Activated CD4-positive, alpha-beta T cell treated with anti-CD3 and anti-CD28 coated beads for 36 hours (primary cell): ENCODE data around the gene MACO1. TPM values are rescaled to one million over a fixed set of nuclear protein-coding genes. Genes with fewer than 3 reads are reported as not detected.
"Not testable (repeated sequence)": the region's sequence is repeated elsewhere in the genome, so short reads cannot be mapped to it uniquely, and the experiment has no call there.

Experiments used
- ATAC-seq: fragments of 200-7000 bp; cut with Tn5 transposase; one replicate; pipeline ENCODE4 v1.10.0; 2021; ENCODE audit warnings: mild to moderate bottlenecking, moderate library complexity
- CTCF ChIA-PET: fragments of 350-600 bp; sonication (Branson Sonifier 250); formaldehyde crosslinking; loops from one replicate; lab custom pipeline; 2021; ENCODE audit warnings: antibody characterized with exemption; lab: Charles Lee
- POLR2A ChIA-PET: fragments of 350-600 bp; sonication (Branson Sonifier 250); formaldehyde crosslinking; loops from one replicate; lab custom pipeline; 2021; ENCODE audit warnings: antibody characterized with exemption, inconsistent platforms; lab: Charles Lee
- DNase-seq: peaks from one replicate; pipeline ENCODE4 v3.0.0-alpha.2; 2020
- H3K27ac Mint-ChIP-seq: one replicate; pipeline ENCODE4 v1.8.0; 2021; ENCODE audit warnings: mixed read lengths
- H3K27me3 Mint-ChIP-seq: one replicate; pipeline ENCODE4 v1.8.0; 2021; ENCODE audit warnings: mixed read lengths
- H3K36me3 Mint-ChIP-seq: one replicate; pipeline ENCODE4 v1.8.0; 2021; ENCODE audit warnings: low read depth, mixed read lengths
- H3K4me1 Mint-ChIP-seq: one replicate; pipeline ENCODE4 v1.8.0; 2021; ENCODE audit warnings: mixed read lengths
- H3K4me3 Mint-ChIP-seq: one replicate; pipeline ENCODE4 v1.8.0; 2021; ENCODE audit warnings: mild to moderate bottlenecking, moderate library complexity, mixed read lengths
- H3K9me3 Mint-ChIP-seq: one replicate; pipeline ENCODE4 v1.8.0; 2021; ENCODE audit warnings: low read depth, mixed read lengths
- intact Hi-C, 2 experiments: fragments of 100-400 bp; cut with DNase I in 1 of 2; cut with micrococcal nuclease in 1 of 2; formaldehyde crosslinking; loops; one replicate each; pipeline versions ENCODE4 v1.14.2 to v1.15.1; 2022 to 2024; cut with DNase I, micrococcal nuclease
- total RNA-seq, 2 experiments: library from RNA; stranded (reverse); gene quantifications; one replicate each; pipeline ENCODE4 v1.2.3, GENCODE V29; 2021

Gene MACO1
- total RNA-seq, 2 experiments from 2014 or later = 15.7 to 18.5 TPM

- ATAC-seq, H3K27ac Mint-ChIP-seq, POLR2A ChIA-PET, intact Hi-C loops, H3K9me3 Mint-ChIP-seq, H3K27me3 Mint-ChIP-seq, H3K4me1 Mint-ChIP-seq, DNase-seq, H3K4me3 Mint-ChIP-seq: not testable (repeated sequence)
- H3K36me3 Mint-ChIP-seq = peaks cover 37% of the 10 kb centered on the region
- CTCF ChIA-PET = interaction anchor here (0.5 to 1.4 kb wide), 2 partner anchors 8 to 11 kb away, joined by 3 to 5 read pairs; no protein-coding TSS in a partner anchor
Measured at GRCh38 chr1:25460816-25461215, 30.1 kb downstream of the MACO1 start.

- no peak overlapping the region for H3K27ac Mint-ChIP-seq
- peaks cover 3% of the 10 kb centered on the region for H3K4me1 Mint-ChIP-seq
- ChIA-PET CTCF (interaction anchor here (0.6 to 1.4 kb wide), 3 partner anchors 10 to 220 kb away, joined by 3 to 5 read pairs (median 3); no protein-coding TSS in a partner anchor), POLR2A (no interaction called here)
- no peak for DNase-seq
- no peak for ATAC-seq
- intact Hi-C loops = no loop called here
- no peaks in the 10 kb centered on the region for H3K27me3 Mint-ChIP-seq
- peaks cover 38% of the 10 kb centered on the region for H3K36me3 Mint-ChIP-seq
- no peak overlapping the region for H3K4me3 Mint-ChIP-seq
- peaks cover 2% of the 10 kb centered on the region for H3K9me3 Mint-ChIP-seq
Measured at GRCh38 chr1:25461849-25462248, 31.2 kb downstream of the MACO1 start.

GRCh38 chr1:25462732-25463131 lies 32.0 kb downstream of the MACO1 start:
- Mint-ChIP-seq H3K9me3 (peaks cover 2% of the 10 kb centered on the region), H3K36me3 (peaks cover 37% of the 10 kb centered on the region), H3K27ac (no peak overlapping the region), H3K4me1 (peaks cover 12% of the 10 kb centered on the region), H3K27me3 (no peaks in the 10 kb centered on the region), H3K4me3 (no peak overlapping the region)
- no peak for ATAC-seq
- no peak for DNase-seq
- CTCF ChIA-PET = interaction anchor here (0.6 to 1.4 kb wide), 4 partner anchors 9 to 317 kb away, joined by 3 to 5 read pairs (median 4); no protein-coding TSS in a partner anchor
- POLR2A ChIA-PET = no interaction called here
- intact Hi-C loops = no loop called here

GRCh38 chr1:25467193-25467592 lies 36.5 kb downstream of the MACO1 start:
- DNase-seq = peak; percentile 19
- peaks cover 15% of the 10 kb centered on the region for H3K36me3 Mint-ChIP-seq
- intact Hi-C loops = no loop called here

GRCh38 chr1:25467616-25468015 lies 36.9 kb downstream of the MACO1 start:
- H3K27me3 Mint-ChIP-seq = no peaks in the 10 kb centered on the region
- ChIA-PET CTCF (interaction anchor here (0.6 to 1.4 kb wide), 3 partner anchors 16 to 334 kb away, joined by 3 to 4 read pairs (median 4); no protein-coding TSS in a partner anchor), POLR2A (no interaction called here)
- H3K4me3 Mint-ChIP-seq = no peak overlapping the region
- no peak overlapping the region for H3K27ac Mint-ChIP-seq
- ATAC-seq (no peak), DNase-seq (no peak)
- intact Hi-C loops = no loop called here
- H3K4me1 Mint-ChIP-seq = peaks cover 39% of the 10 kb centered on the region
- no peaks in the 10 kb centered on the region for H3K9me3 Mint-ChIP-seq
- H3K36me3 Mint-ChIP-seq = peaks cover 13% of the 10 kb centered on the region

More at GRCh38 chr1:25467193-25467592, 36.5 kb downstream of the MACO1 start:
- H3K27me3 Mint-ChIP-seq = no peaks in the 10 kb centered on the region
- ChIA-PET POLR2A (no interaction called here), CTCF (interaction anchor here (1.4 kb wide), 1 partner anchor 334 kb away, joined by 4 read pairs; no protein-coding TSS in a partner anchor)
- peak; percentile 43 for ATAC-seq
- no peaks in the 10 kb centered on the region for H3K9me3 Mint-ChIP-seq
- H3K4me1 Mint-ChIP-seq = peaks cover 36% of the 10 kb centered on the region
- peak overlapping the region; percentile 31 for H3K27ac Mint-ChIP-seq
- no peak overlapping the region for H3K4me3 Mint-ChIP-seq

- Mint-ChIP-seq H3K9me3 (no peaks in the 10 kb centered on the region), H3K27me3 (no peaks in the 10 kb centered on the region), H3K36me3 (peaks cover 13% of the 10 kb centered on the region), H3K4me1 (peaks cover 43% of the 10 kb centered on the region), H3K27ac (no peak overlapping the region), H3K4me3 (no peak overlapping the region)
- ChIA-PET POLR2A (no interaction called here), CTCF (interaction anchor here (0.6 to 1.4 kb wide), 3 partner anchors 16 to 334 kb away, joined by 3 to 4 read pairs (median 4); no protein-coding TSS in a partner anchor)
- ATAC-seq (no peak), DNase-seq (no peak)
- intact Hi-C loops = no loop called here
Measured at GRCh38 chr1:25468033-25468432, 37.3 kb downstream of the MACO1 start.

- DNase-seq (no peak), ATAC-seq (peak; percentile 73)
- peaks cover 54% of the 10 kb centered on the region for H3K4me1 Mint-ChIP-seq
- peaks cover 13% of the 10 kb centered on the region for H3K36me3 Mint-ChIP-seq
- CTCF ChIA-PET = interaction anchor here (0.5 to 0.7 kb wide), 3 partner anchors 9 to 992 kb away, joined by 3 read pairs; no protein-coding TSS in a partner anchor
- no peak overlapping the region for H3K4me3 Mint-ChIP-seq
- intact Hi-C loops = no loop called here
- no peaks in the 10 kb centered on the region for H3K9me3 Mint-ChIP-seq
- H3K27ac Mint-ChIP-seq = no peak overlapping the region
- POLR2A ChIA-PET = interaction anchor here (1.0 kb wide), 1 partner anchor 41 kb away, joined by 4 read pairs; no protein-coding TSS in a partner anchor
- no peaks in the 10 kb centered on the region for H3K27me3 Mint-ChIP-seq
Measured at GRCh38 chr1:25469177-25469576, 38.5 kb downstream of the MACO1 start.

GRCh38 chr1:25472471-25472870 lies 41.8 kb downstream of the MACO1 start:
- H3K4me1 Mint-ChIP-seq = peaks cover 75% of the 10 kb centered on the region
- DNase-seq (peak; percentile 45), ATAC-seq (peak; percentile 43)
- no peaks in the 10 kb centered on the region for H3K9me3 Mint-ChIP-seq
- intact Hi-C loops = loop anchor here in 1 of 2 experiments (2.0 kb wide), 1 partner anchor 42 kb away; the partner anchor contains the start of gene MACO1
- peaks cover 12% of the 10 kb centered on the region for H3K36me3 Mint-ChIP-seq
- no peak overlapping the region for H3K4me3 Mint-ChIP-seq
- ChIA-PET POLR2A (interaction anchor here (0.7 kb wide), 1 partner anchor 336 kb away, joined by 5 read pairs; no protein-coding TSS in a partner anchor), CTCF (interaction anchor here (0.7 to 1.2 kb wide), 2 partner anchors 10 to 38 kb away, joined by 3 to 4 read pairs; no protein-coding TSS in a partner anchor)
- H3K27me3 Mint-ChIP-seq = no peaks in the 10 kb centered on the region
- peak overlapping the region; percentile 21 for H3K27ac Mint-ChIP-seq

GRCh38 chr1:25473653-25474225 lies 43.0 kb downstream of the MACO1 start:
- Mint-ChIP-seq H3K4me3 (peak overlapping the region; percentile 32), H3K27me3 (no peaks in the 10 kb centered on the region), H3K4me1 (peaks cover 67% of the 10 kb centered on the region), H3K9me3 (no peaks in the 10 kb centered on the region), H3K27ac (peak overlapping the region; percentile 79), H3K36me3 (peaks cover 5% of the 10 kb centered on the region)
- ChIA-PET CTCF (no interaction called here), POLR2A (no interaction called here)
- peak; percentile 27 for DNase-seq
- intact Hi-C loops = loop anchor here in 1 of 2 experiments (2.0 kb wide), 1 partner anchor 43 kb away; the partner anchor contains the start of gene MACO1
- peak; percentile 60 for ATAC-seq

GRCh38 chr1:25474439-25475047 lies 43.8 kb downstream of the MACO1 start:
- Mint-ChIP-seq H3K4me3 (no peak overlapping the region), H3K4me1 (peaks cover 65% of the 10 kb centered on the region), H3K27me3 (no peaks in the 10 kb centered on the region), H3K27ac (peak overlapping the region; percentile 79), H3K9me3 (no peaks in the 10 kb centered on the region), H3K36me3 (peaks cover 5% of the 10 kb centered on the region)
- intact Hi-C loops = loop anchor here in 1 of 2 experiments (5.0 kb wide), 1 partner anchor 37 kb away; no protein-coding TSS in a partner anchor
- DNase-seq (no peak), ATAC-seq (no peak)
- POLR2A ChIA-PET = no interaction called here
- CTCF ChIA-PET = no interaction called here
